Measurements from ENCODE around the gene RHBDD1. TPM values are rescaled to one million over a fixed set of nuclear protein-coding genes. Genes with fewer than 3 reads are reported as not detected.

Gene RHBDD1
- total and polyA plus RNA-seq, 2 donors (not counting 3 experiments of a cell fraction or from before 2014, with no cell fraction given) = 6.8 to 19.4 TPM

- no peak for TF ChIP-seq EZH2 (IDR thresholded peaks at IDR 0.05; ENCODE audit: borderline replicate concordance, low read depth, low read length, severe bottlenecking)
- TF ChIP-seq POLR2AphosphoS5 (IDR thresholded peaks at IDR 0.05; ENCODE audit: insufficient read depth, low read depth, low read length) = no peak
- no peak for TF ChIP-seq MYC (IDR thresholded peaks at IDR 0.05; ENCODE audit: low read depth, low read length)
- no peak for TF ChIP-seq JUN (IDR thresholded peaks at IDR 0.05; ENCODE audit: borderline replicate concordance, insufficient read depth, insufficient read length, low read depth)
- TF ChIP-seq POLR2A (IDR thresholded peaks at IDR 0.05; ENCODE audit: low read depth, low read length) = no peak
- no peak for TF ChIP-seq GATA2 (IDR thresholded peaks at IDR 0.05; ENCODE audit: insufficient read depth, insufficient read length, low read depth, low read length)
- TF ChIP-seq CTCF (IDR thresholded peaks at IDR 0.05; ENCODE audit: extremely low read depth in 1 of 2, insufficient read depth in 1 of 2, low read depth in 1 of 2, low read length in 2 of 2) = no peak
- TF ChIP-seq FOS (IDR thresholded peaks at IDR 0.05; ENCODE audit: borderline replicate concordance, insufficient read depth, low read length) = no peak
- TF ChIP-seq, protein P1, sequence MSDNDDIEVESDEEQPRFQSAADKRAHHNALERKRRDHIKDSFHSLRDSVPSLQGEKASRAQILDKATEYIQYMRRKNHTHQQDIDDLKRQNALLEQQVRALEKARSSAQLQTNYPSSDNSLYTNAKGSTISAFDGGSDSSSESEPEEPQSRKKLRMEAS (IDR thresholded peaks at IDR 0.05; ENCODE audit: insufficient read depth, insufficient read length) = no peak
- Histone ChIP-seq H3K4me1 (ENCODE audit: control insufficient read depth, extremely low read depth, insufficient read depth, low read length) (peaks cover 7% of the 10 kb centered on the region), H3K9me3 (replicated peaks; ENCODE audit: control insufficient read depth, insufficient read depth, low read length) (no peaks in the 10 kb centered on the region), H3K27me3 (ENCODE audit: control insufficient read depth in 2 of 2, insufficient read depth in 2 of 2, low read length in 2 of 2) (peaks cover 11 to 22% of the 10 kb centered on the region in 2 experiments), H3K9me1 (replicated peaks; ENCODE audit: control insufficient read depth, extremely low read depth, insufficient read depth, low read length) (no peaks in the 10 kb centered on the region), H3K79me2 (ENCODE audit: control insufficient read depth, insufficient read depth, low read length) (no peaks in the 10 kb centered on the region), H3K9ac (replicated peaks; ENCODE audit: extremely low read depth, insufficient read depth, low read length) (no peak overlapping the region), H3K36me3 (ENCODE audit: control insufficient read depth in 2 of 2, extremely low read depth in 1 of 2, insufficient read depth in 2 of 2, low read length in 2 of 2) (no peaks in the 10 kb centered on the region), H3K4me3 (replicated peaks in 1 of 3; ENCODE audit: insufficient read depth in 1 of 3, low read depth in 1 of 3, low read length in 3 of 3) (no peak overlapping the region), H4K20me1 (replicated peaks; ENCODE audit: control insufficient read depth, extremely low read depth, insufficient read depth, low read length) (no peaks in the 10 kb centered on the region), H3K27ac (ENCODE audit: insufficient read depth, low read depth, low read length) (no peak overlapping the region), H3K4me2 (ENCODE audit: insufficient read depth, low read length) (no peak overlapping the region), H2AFZ (ENCODE audit: low read depth, low read length) (no peak overlapping the region)
- DNase-seq (ENCODE audit: low read depth, low spot score) (no peak), FAIRE-seq (no peak)
- ChIA-PET POLR2A (no interaction called here), CTCF (interaction anchor here (1.0 kb wide), 1 partner anchor 9 kb away, joined by 4 read pairs; no protein-coding TSS in a partner anchor)
- dilution Hi-C loops (cut with MboI; ENCODE audit: extremely low pct_ligation_motif_present, low sequenced_read_pairs) = no loop called here
- no TSS peak for BruUV-seq (replicated peaks)
- intact Hi-C loops (cut with micrococcal nuclease) = loop anchor here (5.0 to 10.0 kb wide), 2 partner anchors 581 to 759 kb away; no protein-coding TSS in a partner anchor
Observed at GRCh38 chr2:226793646-226794045, 42.2 kb upstream of the RHBDD1 start.
